ENCODE data around the gene TMEM94.

TMEM94 gene

DNA sequence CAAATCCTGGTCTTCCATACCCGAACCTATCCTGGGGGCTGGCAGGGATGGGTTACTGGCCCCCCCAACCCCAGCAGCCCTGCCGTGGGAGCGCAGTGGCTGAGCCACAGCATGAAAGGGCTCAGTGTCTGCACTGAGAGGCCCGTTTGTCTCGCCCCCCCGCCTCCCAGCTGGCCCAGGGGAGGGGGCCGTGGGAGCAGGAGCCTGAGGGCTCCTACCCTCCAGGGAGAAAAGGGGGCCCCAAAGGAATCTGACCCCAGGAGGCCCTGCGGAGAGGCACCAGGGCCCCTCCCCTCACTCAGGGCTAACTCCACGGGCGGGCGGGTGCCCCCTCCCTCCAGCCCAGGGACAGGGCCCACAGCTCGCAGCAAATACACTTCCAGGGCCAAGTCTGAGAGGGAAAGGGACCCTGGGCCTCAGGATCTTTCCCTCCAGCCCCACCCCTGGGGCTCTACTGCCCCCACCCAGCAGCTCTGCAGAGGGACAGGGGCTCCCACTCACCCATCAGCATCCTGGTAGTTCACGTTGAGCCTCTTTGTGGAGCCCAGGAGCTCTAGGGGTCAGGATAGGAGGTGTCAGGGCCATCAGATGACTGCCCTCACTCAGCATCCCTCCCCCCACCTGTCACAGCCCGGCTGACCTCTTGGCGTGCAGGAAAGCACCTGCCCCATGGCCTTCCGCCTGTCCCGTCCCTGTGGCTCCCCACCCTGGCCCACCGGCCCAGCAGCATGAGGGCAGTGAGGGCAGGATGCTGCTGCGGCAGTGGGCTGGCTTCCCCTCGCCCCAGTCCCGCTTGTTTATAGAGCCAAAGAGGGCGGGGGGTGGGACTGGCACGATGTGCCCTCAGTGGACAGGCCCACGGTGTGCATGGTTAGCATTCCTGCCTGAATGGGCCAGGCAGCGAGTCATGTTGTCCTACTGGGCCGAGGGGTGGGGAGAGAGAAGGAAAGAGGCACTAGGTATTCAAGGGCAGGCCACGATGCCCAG lies 51.6 kb downstream of the TMEM94 start:
- TF ChIP-seq PAX5 (IDR thresholded peaks at IDR 0.05; ENCODE audit: insufficient read depth, low read length, severe bottlenecking) (no peak), POU2F2 (IDR thresholded peaks at IDR 0.05; ENCODE audit: low read depth, low read length) (no peak), POLR2AphosphoS5 (IDR thresholded peaks at IDR 0.05; ENCODE audit: low read depth, low read length) (no peak), TAF1 (IDR thresholded peaks at IDR 0.05; ENCODE audit: low read depth, low read length) (no peak), POLR2A (IDR thresholded peaks at IDR 0.05; ENCODE audit: low read depth, low read length) (no peak), SPI1 (IDR thresholded peaks at IDR 0.05; ENCODE audit: low read depth, low read length) (no peak)
- no peak for FAIRE-seq
- DNase-seq (ENCODE audit: insufficient read length, low spot score), result no peak

DNA sequence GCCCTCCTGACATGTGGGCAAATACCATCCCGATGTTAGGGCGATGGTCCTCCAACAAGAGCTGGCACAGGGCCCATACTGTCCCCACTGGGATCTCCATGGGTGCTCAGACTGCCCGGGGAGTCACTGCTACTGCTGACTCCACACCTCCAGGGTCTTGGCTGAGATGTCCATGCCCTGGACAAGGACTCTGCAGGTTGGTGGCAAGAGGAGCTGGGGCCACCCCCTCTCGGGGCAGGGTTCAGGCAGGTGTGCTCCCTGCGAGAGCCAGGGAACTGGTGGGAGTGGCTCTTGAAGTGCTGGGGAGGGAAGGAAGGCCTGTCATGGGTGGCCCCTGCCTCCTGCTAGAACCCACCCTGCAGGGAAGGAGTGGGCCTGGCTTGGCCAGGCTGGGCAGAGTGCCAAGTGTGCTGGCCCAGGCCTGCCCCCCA lies 52.5 kb downstream of the TMEM94 start:
- no peak for DNase-seq (ENCODE audit: insufficient read length, low spot score)
- TF ChIP-seq POU2F2 (IDR thresholded peaks at IDR 0.05; ENCODE audit: low read depth, low read length), result no peak
- no peak for TF ChIP-seq PAX5 (IDR thresholded peaks at IDR 0.05; ENCODE audit: insufficient read depth, low read length, severe bottlenecking)
- no peak for TF ChIP-seq TAF1 (IDR thresholded peaks at IDR 0.05; ENCODE audit: low read depth, low read length)
- TF ChIP-seq POLR2AphosphoS5 (IDR thresholded peaks at IDR 0.05; ENCODE audit: low read depth, low read length), result no peak
- TF ChIP-seq SPI1 (IDR thresholded peaks at IDR 0.05; ENCODE audit: low read depth, low read length), result no peak
- no peak for TF ChIP-seq POLR2A (IDR thresholded peaks at IDR 0.05; ENCODE audit: low read depth, low read length)
- no peak for FAIRE-seq

DNA sequence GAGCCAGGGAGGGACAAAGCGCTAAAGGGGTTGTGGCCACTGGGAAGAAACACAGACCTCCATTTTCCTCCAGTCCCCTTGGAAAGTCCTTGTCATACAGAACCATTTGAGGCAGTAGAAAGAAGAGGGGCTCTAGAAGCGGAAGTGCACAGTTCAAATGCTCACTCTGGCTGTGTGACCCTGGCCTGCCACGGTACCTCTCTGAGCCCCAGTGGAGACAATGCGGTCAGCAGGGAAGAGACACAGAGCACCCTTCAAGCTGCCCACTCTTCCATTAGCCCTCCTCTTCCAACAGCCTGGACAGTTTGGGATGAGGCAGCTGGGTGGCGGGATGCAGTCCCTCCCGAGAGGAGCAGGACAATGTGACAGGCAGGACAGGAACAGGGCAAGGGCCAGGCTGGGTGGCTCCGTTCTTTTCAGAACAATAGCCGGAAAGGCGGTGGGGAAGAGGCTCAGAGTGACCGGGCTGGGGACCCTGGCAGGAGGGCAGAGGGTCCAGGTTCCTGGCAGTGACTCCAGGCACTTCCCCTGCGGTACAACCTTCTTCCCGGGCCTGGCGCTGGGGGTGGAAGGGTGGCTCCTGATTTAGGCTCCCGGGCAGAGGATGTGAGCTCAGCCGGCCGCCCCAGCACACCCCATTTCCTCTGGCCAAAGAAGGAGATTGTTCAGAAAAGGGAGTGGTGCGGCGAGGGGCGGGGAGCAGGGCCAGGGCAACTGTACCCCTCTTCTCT lies 53.3 kb downstream of the TMEM94 start:
- TF ChIP-seq POLR2A (IDR thresholded peaks at IDR 0.05; ENCODE audit: low read depth, low read length), result no peak
- no peak for TF ChIP-seq TAF1 (IDR thresholded peaks at IDR 0.05; ENCODE audit: low read depth, low read length)
- no peak; the same call in 1 of the 2 replicates for TF ChIP-seq SPI1 (IDR thresholded peaks at IDR 0.05; ENCODE audit: low read depth, low read length)
- TF ChIP-seq PAX5 (IDR thresholded peaks at IDR 0.05; ENCODE audit: insufficient read depth, low read length, severe bottlenecking), result no peak
- TF ChIP-seq POLR2AphosphoS5 (IDR thresholded peaks at IDR 0.05; ENCODE audit: low read depth, low read length), result no peak
- TF ChIP-seq POU2F2 (IDR thresholded peaks at IDR 0.05; ENCODE audit: low read depth, low read length), result no peak
- FAIRE-seq, result no peak
- DNase-seq (ENCODE audit: insufficient read length, low spot score), result no peak

DNA sequence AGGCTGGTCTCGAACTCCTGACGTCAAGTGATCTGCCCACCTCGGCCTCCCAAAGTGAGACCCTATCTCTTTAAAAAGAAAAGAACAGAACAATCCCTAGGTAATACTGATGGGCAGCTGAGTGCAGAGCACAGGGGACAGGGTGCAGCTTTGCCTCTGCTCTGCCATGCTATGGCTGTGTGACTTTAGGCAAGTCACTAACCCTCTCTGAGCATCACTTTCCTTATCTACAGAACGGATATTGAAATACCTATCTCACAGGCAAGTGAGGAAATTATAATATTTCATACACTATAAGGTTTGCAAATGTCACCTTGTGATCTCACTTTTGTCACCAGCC lies 54.8 kb downstream of the TMEM94 start:
- DNase-seq (ENCODE audit: insufficient read length, low spot score) (no peak), FAIRE-seq (no peak)
- TF ChIP-seq POLR2A (IDR thresholded peaks at IDR 0.05; ENCODE audit: low read depth, low read length) (no peak), SPI1 (IDR thresholded peaks at IDR 0.05; ENCODE audit: low read depth, low read length) (no peak), POU2F2 (IDR thresholded peaks at IDR 0.05; ENCODE audit: low read depth, low read length) (no peak), PAX5 (IDR thresholded peaks at IDR 0.05; ENCODE audit: insufficient read depth, low read length, severe bottlenecking) (no peak), TAF1 (IDR thresholded peaks at IDR 0.05; ENCODE audit: low read depth, low read length) (no peak), POLR2AphosphoS5 (IDR thresholded peaks at IDR 0.05; ENCODE audit: low read depth, low read length) (no peak)

DNA sequence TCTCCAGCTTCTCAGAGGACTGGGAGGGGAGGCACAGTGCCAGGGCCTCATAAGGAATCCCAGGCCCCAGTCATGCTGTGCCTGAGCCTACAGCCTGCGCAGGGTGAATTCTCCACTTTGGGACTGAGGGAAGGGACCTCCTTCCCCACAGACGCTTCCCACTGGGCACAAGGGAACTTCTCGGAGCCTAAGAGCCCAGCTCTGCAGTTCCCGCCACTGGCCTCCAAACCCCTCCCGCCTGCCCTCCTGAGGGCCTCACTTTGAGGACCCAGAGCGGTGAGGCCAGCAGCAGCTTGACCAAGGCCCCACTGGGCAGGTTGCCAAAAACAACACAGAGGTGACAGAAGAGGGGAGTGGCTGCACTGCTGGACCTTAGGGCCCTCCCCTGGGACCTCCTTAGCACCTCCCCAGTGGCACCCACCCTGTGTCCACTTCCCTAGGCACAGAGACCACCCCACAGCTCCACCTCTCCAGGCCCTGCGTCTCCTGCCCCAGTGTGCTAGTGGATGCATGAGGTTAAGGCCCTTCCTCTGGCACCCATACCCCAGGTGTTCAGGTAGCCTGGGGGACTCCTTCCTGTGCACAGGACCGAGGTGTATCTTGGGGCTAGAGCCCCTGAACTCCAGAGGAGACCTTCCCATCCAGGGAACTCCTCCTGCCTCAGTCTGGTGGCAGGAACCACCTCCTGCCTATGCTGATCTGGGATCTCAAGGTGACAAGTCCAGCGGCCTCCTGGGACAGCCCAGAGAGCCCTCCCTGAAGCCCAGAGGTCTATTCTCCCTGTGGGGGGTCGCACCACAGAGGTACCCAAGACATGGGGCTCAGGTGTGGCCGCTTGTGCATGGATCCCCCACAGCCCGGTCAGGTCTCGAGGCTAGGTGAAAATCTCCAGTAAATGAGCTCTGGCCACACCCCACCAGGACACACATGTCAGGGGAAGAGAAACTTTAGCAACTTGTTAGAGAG lies 55.5 kb downstream of the TMEM94 start:
- no peak for DNase-seq (ENCODE audit: insufficient read length, low spot score)
- FAIRE-seq, result no peak
- no peak for TF ChIP-seq PAX5 (IDR thresholded peaks at IDR 0.05; ENCODE audit: insufficient read depth, low read length, severe bottlenecking)
- TF ChIP-seq POLR2A (IDR thresholded peaks at IDR 0.05; ENCODE audit: low read depth, low read length), result no peak
- no peak for TF ChIP-seq POU2F2 (IDR thresholded peaks at IDR 0.05; ENCODE audit: low read depth, low read length)
- no peak for TF ChIP-seq POLR2AphosphoS5 (IDR thresholded peaks at IDR 0.05; ENCODE audit: low read depth, low read length)
- TF ChIP-seq TAF1 (IDR thresholded peaks at IDR 0.05; ENCODE audit: low read depth, low read length), result no peak
- TF ChIP-seq SPI1 (IDR thresholded peaks at IDR 0.05; ENCODE audit: low read depth, low read length), result no peak

DNA sequence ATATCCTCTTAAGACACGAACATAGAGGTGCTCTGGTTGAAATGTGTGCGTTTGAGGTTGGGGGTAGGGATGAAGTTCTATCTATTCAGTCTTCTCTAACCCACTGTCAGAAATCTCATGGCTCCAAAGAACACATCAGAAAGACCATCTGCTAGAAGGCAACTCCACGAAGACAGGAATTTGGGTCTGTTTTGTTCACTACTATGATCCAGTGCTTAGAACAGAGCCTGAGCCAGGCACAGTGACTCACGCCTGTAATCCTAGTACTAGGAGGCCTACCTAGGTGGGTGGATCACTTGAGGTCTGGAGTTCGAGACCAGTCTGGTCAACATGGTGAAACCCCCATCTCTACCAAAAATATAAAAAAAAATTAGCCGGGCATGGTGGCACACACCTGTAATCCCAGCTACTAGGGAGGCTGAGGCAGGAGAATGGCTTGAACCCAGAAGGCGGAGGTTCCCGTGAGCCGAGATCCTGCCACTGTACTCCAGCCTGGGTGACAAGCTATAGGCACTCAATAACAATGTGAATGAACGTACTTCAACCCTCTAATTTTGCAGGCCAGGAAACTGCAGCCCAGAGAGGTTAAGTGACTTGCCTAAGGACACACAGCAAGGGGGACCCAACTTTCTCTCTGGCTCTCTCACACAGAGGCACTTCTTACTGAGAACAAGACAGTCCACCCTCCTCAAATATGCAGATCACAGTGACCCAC lies 56.6 kb downstream of the TMEM94 start:
- DNase-seq (ENCODE audit: insufficient read length, low spot score) (no peak), FAIRE-seq (no peak)
- TF ChIP-seq TAF1 (IDR thresholded peaks at IDR 0.05; ENCODE audit: low read depth, low read length), result no peak
- no peak for TF ChIP-seq POU2F2 (IDR thresholded peaks at IDR 0.05; ENCODE audit: low read depth, low read length)
- TF ChIP-seq PAX5 (IDR thresholded peaks at IDR 0.05; ENCODE audit: insufficient read depth, low read length, severe bottlenecking), result no peak
- TF ChIP-seq POLR2A (IDR thresholded peaks at IDR 0.05; ENCODE audit: low read depth, low read length), result no peak
- no peak for TF ChIP-seq SPI1 (IDR thresholded peaks at IDR 0.05; ENCODE audit: low read depth, low read length)
- no peak for TF ChIP-seq POLR2AphosphoS5 (IDR thresholded peaks at IDR 0.05; ENCODE audit: low read depth, low read length)

DNA sequence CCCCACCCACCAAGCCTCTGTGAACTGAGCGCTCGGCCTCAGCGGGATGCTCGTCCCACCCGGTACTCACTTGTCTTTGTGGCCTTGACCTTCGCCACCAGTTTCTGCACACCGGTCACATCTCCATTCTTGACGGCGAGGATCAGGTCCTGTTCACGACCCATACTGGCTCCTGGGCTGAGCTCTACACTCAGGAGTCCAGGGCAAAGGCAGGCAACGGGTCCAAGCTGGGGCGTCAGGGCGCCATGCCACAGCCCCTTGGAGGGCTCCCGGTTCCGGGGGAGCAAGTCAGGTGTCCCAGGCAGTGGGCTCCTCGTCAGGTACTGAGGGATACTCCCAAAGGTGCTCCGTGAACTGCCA lies 57.2 kb downstream of the TMEM94 start:
- no peak for DNase-seq (ENCODE audit: insufficient read length, low spot score)
- no peak for FAIRE-seq
- TF ChIP-seq TAF1 (IDR thresholded peaks at IDR 0.05; ENCODE audit: low read depth, low read length) (no peak), SPI1 (IDR thresholded peaks at IDR 0.05; ENCODE audit: low read depth, low read length) (no peak), POLR2A (IDR thresholded peaks at IDR 0.05; ENCODE audit: low read depth, low read length) (no peak), POLR2AphosphoS5 (IDR thresholded peaks at IDR 0.05; ENCODE audit: low read depth, low read length) (no peak), PAX5 (IDR thresholded peaks at IDR 0.05; ENCODE audit: insufficient read depth, low read length, severe bottlenecking) (no peak), POU2F2 (IDR thresholded peaks at IDR 0.05; ENCODE audit: low read depth, low read length) (no peak)

All from GM12891 (cell line).